GM19023 (cell line): ENCODE data around the gene MYO18B.
"Not testable (repeated sequence)": the region's sequence is repeated elsewhere in the genome, so short reads cannot be mapped to it uniquely, and the experiment has no call there.

Experiments
- ATAC-seq: cut with Tn5 transposase; IDR thresholded peaks from one replicate; pipeline ENCODE4 v1.9.1; 2021; ENCODE audit warnings: mild to moderate bottlenecking, moderate library complexity; ENCODE audit not compliant: unreplicated experiment

The MYO18B gene

GRCh38 chr22:25970999-25971811, 229.2 kb downstream of the MYO18B start:
- no peak for ATAC-seq

- ATAC-seq: no peak
These were observed 230.4 kb downstream of the MYO18B start for GRCh38 chr22:25972397-25972796.

- no peak for ATAC-seq
These were observed 234.4 kb downstream of the MYO18B start for GRCh38 chr22:25976356-25976755.

- ATAC-seq: no peak
These were observed 238.0 kb downstream of the MYO18B start for GRCh38 chr22:25979968-25980367.

GRCh38 chr22:25984911-25985310, 242.9 kb downstream of the MYO18B start:
- ATAC-seq: not testable (repeated sequence)

- no peak for ATAC-seq
These were observed 246.0 kb downstream of the MYO18B start for GRCh38 chr22:25987948-25988347.

- no peak for ATAC-seq
These were observed 249.0 kb downstream of the MYO18B start for GRCh38 chr22:25990940-25991339.

GRCh38 chr22:25992331-25992730, 250.3 kb downstream of the MYO18B start:
- no peak for ATAC-seq

- ATAC-seq: no peak
These were observed 254.7 kb downstream of the MYO18B start for GRCh38 chr22:25996669-25997068.

- ATAC-seq: no peak
These were observed 256.1 kb downstream of the MYO18B start for GRCh38 chr22:25997886-25998775.

- ATAC-seq: no peak
These were observed 260.5 kb downstream of the MYO18B start for GRCh38 chr22:26002456-26002855.

GRCh38 chr22:26004477-26004876, 262.5 kb downstream of the MYO18B start:
- ATAC-seq: no peak

- ATAC-seq: no peak
These were observed 266.6 kb downstream of the MYO18B start for GRCh38 chr22:26008587-26008986.

- ATAC-seq: no peak
These were observed 274.9 kb downstream of the MYO18B start for GRCh38 chr22:26016916-26017315.

GRCh38 chr22:26017932-26018331, 275.9 kb downstream of the MYO18B start:
- ATAC-seq: no peak

- no peak for ATAC-seq
These were observed 277.6 kb downstream of the MYO18B start for GRCh38 chr22:26019596-26019995.

- no peak for ATAC-seq
These were observed 279.5 kb downstream of the MYO18B start for GRCh38 chr22:26021516-26021915.

- ATAC-seq: no peak
These were observed 281.3 kb downstream of the MYO18B start for GRCh38 chr22:26023104-26023775.

- ATAC-seq: no peak
These were observed 283.6 kb downstream of the MYO18B start for GRCh38 chr22:26025626-26026025.

- ATAC-seq: no peak
These were observed 285.4 kb downstream of the MYO18B start for GRCh38 chr22:26027341-26027740.

GRCh38 chr22:26031641-26032040, 289.7 kb downstream of the MYO18B start:
- no peak for ATAC-seq
